ENCODE data around the gene DCLK2. TPM values are rescaled to one million over a fixed set of nuclear protein-coding genes. Genes with fewer than 3 reads are reported as not detected.

Gene DCLK2
- total RNA-seq, 1 experiment from 2014 or later = 1.2 TPM

- intact Hi-C loops (cut with micrococcal nuclease) = loop anchor here (1.0 kb wide), 1 partner anchor 8 kb away; no protein-coding TSS in a partner anchor
- H2AFZ ChIP-seq (ENCODE audit: low read length) = 0 out of 2 replicates have a peak overlapping the region, but pooled peaks have one; percentile 34
- H3K27me3 ChIP-seq (ENCODE audit: low read length) = no peaks in the 10 kb centered on the region
- peak overlapping the region; percentile 42 for H3K9ac ChIP-seq (ENCODE audit: low read length)
- H3K4me1 ChIP-seq (ENCODE audit: insufficient read depth, low read length) = peaks cover 24% of the 10 kb centered on the region
- H4K20me1 ChIP-seq (ENCODE audit: low read length) = no peaks in the 10 kb centered on the region
- ChIA-PET POLR2A (ENCODE audit: unreplicated experiment) (no interaction called here), CTCF (no interaction called here)
- no peaks in the 10 kb centered on the region for H3K36me3 ChIP-seq (ENCODE audit: low read depth, low read length)
- peak overlapping the region; percentile 46; the same call in 1 of the 2 replicates for H3K4me3 ChIP-seq (ENCODE audit: low read length)
- peak; percentile 89 for ATAC-seq
- no peak for TF ChIP-seq EZH2 (IDR thresholded peaks at IDR 0.05; ENCODE audit: low read length, unreplicated experiment)
- TF ChIP-seq EZH2phosphoT487 (IDR thresholded peaks at IDR 0.05; ENCODE audit: borderline replicate concordance, low read length) = no peak
- TF ChIP-seq CTCF (conservative IDR thresholded peaks at IDR 0.05; ENCODE audit: low read depth, low read length) = no peak
- DNase-seq = peak; percentile 84
- no peaks in the 10 kb centered on the region for H3K9me3 ChIP-seq (ENCODE audit: low read length)
- H3F3A ChIP-seq (ENCODE audit: low read length, unreplicated experiment) = no peaks in the 10 kb centered on the region
- peak overlapping the region; percentile 74 for H3K4me2 ChIP-seq (ENCODE audit: low read length)
- no TSS peak for BruUV-seq (replicated peaks)
- peak overlapping the region; percentile 82 for H3K27ac ChIP-seq (ENCODE audit: low read length)
- no peaks in the 10 kb centered on the region for H3K79me2 ChIP-seq (ENCODE audit: low read length)
- no peaks in the 10 kb centered on the region for H3K9me2 ChIP-seq (replicated peaks; ENCODE audit: low read length)
Measured at GRCh38 chr4:150237110-150237872, 159.0 kb downstream of the DCLK2 start.

- Histone ChIP-seq H3K4me1 (ENCODE audit: insufficient read depth, low read length) (peaks cover 24% of the 10 kb centered on the region), H3K27me3 (ENCODE audit: low read length) (no peaks in the 10 kb centered on the region), H3F3A (ENCODE audit: low read length, unreplicated experiment) (no peaks in the 10 kb centered on the region), H3K4me2 (ENCODE audit: low read length) (no peak overlapping the region), H3K27ac (ENCODE audit: low read length) (no peak overlapping the region), H3K9me3 (ENCODE audit: low read length) (no peaks in the 10 kb centered on the region), H2AFZ (ENCODE audit: low read length) (no peak overlapping the region), H3K9me2 (replicated peaks; ENCODE audit: low read length) (no peaks in the 10 kb centered on the region), H3K9ac (ENCODE audit: low read length) (no peak overlapping the region), H3K79me2 (ENCODE audit: low read length) (no peaks in the 10 kb centered on the region), H3K36me3 (ENCODE audit: low read depth, low read length) (no peaks in the 10 kb centered on the region), H4K20me1 (ENCODE audit: low read length) (no peaks in the 10 kb centered on the region), H3K4me3 (ENCODE audit: low read length) (no peak overlapping the region)
- intact Hi-C loops (cut with micrococcal nuclease) = no loop called here
- BruUV-seq (replicated peaks) = no TSS peak
- ChIA-PET POLR2A (ENCODE audit: unreplicated experiment) (no interaction called here), CTCF (no interaction called here)
- no peak for TF ChIP-seq CTCF (conservative IDR thresholded peaks at IDR 0.05; ENCODE audit: low read depth, low read length)
- no peak for TF ChIP-seq EZH2 (IDR thresholded peaks at IDR 0.05; ENCODE audit: low read length, unreplicated experiment)
- no peak for TF ChIP-seq EZH2phosphoT487 (IDR thresholded peaks at IDR 0.05; ENCODE audit: borderline replicate concordance, low read length)
- no peak for DNase-seq
- ATAC-seq = no peak
Measured at GRCh38 chr4:150238591-150238990, 160.3 kb downstream of the DCLK2 start.

GRCh38 chr4:150240011-150240410 is 161.8 kb downstream of the DCLK2 start:
- ChIA-PET CTCF (no interaction called here), POLR2A (ENCODE audit: unreplicated experiment) (no interaction called here)
- H2AFZ ChIP-seq (ENCODE audit: low read length) = no peak overlapping the region
- no peak overlapping the region for H3K9ac ChIP-seq (ENCODE audit: low read length)
- H4K20me1 ChIP-seq (ENCODE audit: low read length) = no peaks in the 10 kb centered on the region
- no peaks in the 10 kb centered on the region for H3K9me2 ChIP-seq (replicated peaks; ENCODE audit: low read length)
- no peak overlapping the region for H3K27ac ChIP-seq (ENCODE audit: low read length)
- ATAC-seq (no peak), DNase-seq (no peak)
- no peak overlapping the region for H3K4me2 ChIP-seq (ENCODE audit: low read length)
- no peaks in the 10 kb centered on the region for H3K79me2 ChIP-seq (ENCODE audit: low read length)
- no peaks in the 10 kb centered on the region for H3K36me3 ChIP-seq (ENCODE audit: low read depth, low read length)
- TF ChIP-seq EZH2 (IDR thresholded peaks at IDR 0.05; ENCODE audit: low read length, unreplicated experiment) (no peak), CTCF (conservative IDR thresholded peaks at IDR 0.05; ENCODE audit: low read depth, low read length) (no peak), EZH2phosphoT487 (IDR thresholded peaks at IDR 0.05; ENCODE audit: borderline replicate concordance, low read length) (no peak)
- no TSS peak for BruUV-seq (replicated peaks)
- no peaks in the 10 kb centered on the region for H3K27me3 ChIP-seq (ENCODE audit: low read length)
- no peaks in the 10 kb centered on the region for H3K9me3 ChIP-seq (ENCODE audit: low read length)
- no peak overlapping the region for H3K4me3 ChIP-seq (ENCODE audit: low read length)
- H3F3A ChIP-seq (ENCODE audit: low read length, unreplicated experiment) = peaks cover 2% of the 10 kb centered on the region
- peaks cover 32% of the 10 kb centered on the region for H3K4me1 ChIP-seq (ENCODE audit: insufficient read depth, low read length)
- intact Hi-C loops (cut with micrococcal nuclease) = no loop called here
